GM12878 (cell line): Measurements from ENCODE around the gene PHC2. TPM values are rescaled to one million over a fixed set of nuclear protein-coding genes. Genes with fewer than 3 reads are reported as not detected.

Experiments used
- ATAC-seq: fragments of 200-7000 bp; cut with Tn5 transposase; 3 replicates; pipeline ENCODE4 v1.9.1; 2020; ENCODE audit warnings: mild to moderate bottlenecking, moderate library complexity
- BruUV-seq: library from RNA; stranded (reverse); fragments of 400-500 nt; replicated peaks from 2 replicates; lab custom pipeline; 2021; lab: Mats Ljungman, UMichigan
- CTCF ChIA-PET: fragments of 300-600 bp; sonication (Branson Sonifier 250); formaldehyde crosslinking; extraction: SDS; loops from one replicate; lab custom pipeline; 2021; ENCODE audit warnings: inconsistent platforms; lab: Yijun Ruan, JAX
- POLR2A ChIA-PET: fragments of 350-600 bp; formaldehyde crosslinking; extraction: SDS; loops from one replicate; lab custom pipeline; 2021; ENCODE audit warnings: inconsistent platforms; lab: Charles Lee
- RAD21 ChIA-PET: fragments of 300-600 bp; sonication (Branson Sonifier 250); formaldehyde crosslinking; loops from one replicate; lab custom pipeline; 2023; ENCODE audit warnings: antibody characterized with exemption; ENCODE audit not compliant: unreplicated experiment; lab: Charles Lee
- SMC1A ChIA-PET: fragments of 300-600 bp; sonication (Branson Sonifier 250); formaldehyde crosslinking; loops from one replicate; lab custom pipeline; 2023; ENCODE audit not compliant: unreplicated experiment, uncharacterized antibody; lab: Charles Lee
- DNase-seq: peaks from one replicate; pipeline ENCODE4 v3.0.0-alpha.2; 2011; ENCODE audit warnings: low read depth, low spot score
- FAIRE-seq: peaks from 3 replicates; lab custom pipeline; 2011; peaks lifted over from hg19 to GRCh38; lab: Jason Lieb, UNC
- H2AFZ ChIP-seq: 2 replicates; pipeline ENCODE4 v1.6.0; 2011; ENCODE audit warnings: low read depth, low read length, control low read depth; ENCODE audit not compliant: control insufficient read depth
- H3K27ac ChIP-seq: 2 replicates; pipeline ENCODE4 v1.5.1; 2011; ENCODE audit warnings: control low read depth; ENCODE audit not compliant: control insufficient read depth, insufficient read depth
- H3K27me3 ChIP-seq, 2 experiments: replicated peaks in 1 of 2; 2 replicates each; pipeline versions ENCODE4 v1.6.0 to v1.6.1; 2011; ENCODE audit warnings: low read length in 1 of 2; ENCODE audit not compliant: control insufficient read depth in 2 of 2, insufficient read depth in 2 of 2
- H3K36me3 ChIP-seq, 2 experiments: 2 replicates each; pipeline ENCODE4 v1.5.1; 2011; ENCODE audit warnings: low read length in 1 of 2; ENCODE audit not compliant: control insufficient read depth in 2 of 2, insufficient read depth in 2 of 2
- H3K4me1 ChIP-seq: 2 replicates; pipeline ENCODE4 v1.6.1; 2011; ENCODE audit warnings: mild to moderate bottlenecking, low read length, moderate library complexity, mixed read lengths; ENCODE audit not compliant: control insufficient read depth, insufficient read depth
- H3K4me2 ChIP-seq: 2 replicates; pipeline ENCODE4 v1.6.0; 2011; ENCODE audit warnings: control low read depth; ENCODE audit not compliant: control insufficient read depth, insufficient read depth
- H3K4me3 ChIP-seq: fragments of 200-600 bp; sonication (generic); 2 replicates; pipeline ENCODE4 v1.5.1; 2016
- H3K79me2 ChIP-seq: 2 replicates; pipeline ENCODE4 v1.6.0; 2011; ENCODE audit warnings: low read length; ENCODE audit not compliant: control insufficient read depth, insufficient read depth
- H3K9ac ChIP-seq: 2 replicates; pipeline ENCODE4 v1.8.0; 2011; ENCODE audit warnings: low read length, control low read depth, mixed read lengths; ENCODE audit not compliant: control insufficient read depth, insufficient read depth
- H3K9me3 ChIP-seq: replicated peaks from 3 replicates; pipeline ENCODE4 v1.5.1; 2011; ENCODE audit warnings: mild to moderate bottlenecking, low read length; ENCODE audit not compliant: control insufficient read depth, insufficient read depth
- H4K20me1 ChIP-seq: 2 replicates; pipeline ENCODE4 v1.6.0; 2011; ENCODE audit not compliant: control insufficient read depth, insufficient read depth
- ATF2 ChIP-seq: IDR thresholded peaks from 2 replicates; pipeline ENCODE4 v1.6.1; 2012; ENCODE audit warnings: low read length, inconsistent platforms
- CHD1 ChIP-seq: IDR thresholded peaks from 2 replicates; pipeline ENCODE4 v1.6.1; 2012; ENCODE audit warnings: low read depth, low read length, improper control_type of control experiment
- KAT2A ChIP-seq: conservative IDR thresholded peaks from 2 replicates; pipeline ENCODE4 v1.6.1; 2011; ENCODE audit warnings: low read depth, low read length; ENCODE audit not compliant: control insufficient read depth
- NFXL1 ChIP-seq: fragments of 450-650 bp; IDR thresholded peaks from 2 replicates; pipeline ENCODE4 v1.6.1; 2017; ENCODE audit warnings: antibody characterized with exemption, mild to moderate bottlenecking, borderline replicate concordance
- SP1 ChIP-seq: IDR thresholded peaks from one replicate; pipeline ENCODE4 v1.6.1; 2011; ENCODE audit warnings: low read depth, low read length
- STAT3 ChIP-seq: IDR thresholded peaks from 2 replicates; pipeline ENCODE4 v1.6.1; 2011; ENCODE audit warnings: low read depth, low read length, improper control_type of control experiment
- TARDBP ChIP-seq: IDR thresholded peaks from 2 replicates; pipeline ENCODE4 v1.6.1; 2016; ENCODE audit warnings: borderline replicate concordance
- TCF3 ChIP-seq: IDR thresholded peaks from 2 replicates; pipeline ENCODE4 v1.6.1; 2012; ENCODE audit warnings: low read depth, mild to moderate bottlenecking, low read length, borderline replicate concordance; ENCODE audit not compliant: insufficient read depth
- USF2 ChIP-seq: IDR thresholded peaks from 2 replicates; pipeline ENCODE4 v1.6.1; 2011; ENCODE audit warnings: low read depth, low read length, improper control_type of control experiment, borderline replicate concordance
- ZBTB33 ChIP-seq: fragments of 450-650 bp; IDR thresholded peaks from 2 replicates; pipeline ENCODE4 v1.6.1; 2017; ENCODE audit warnings: mild to moderate bottlenecking
- WGBS: methylation state at CpG from one replicate; pipeline ENCODE4 v1.1.6; 2016; ENCODE audit warnings: low lambda C conversion rate; ENCODE audit not compliant: insufficient replicate concordance, insufficient coverage; ENCODE audit errors: missing lambda C conversion rate; 5-methylcytosine and 5-hydroxymethylcytosine counted together
- in situ Hi-C: fragments of 300-500 bp; cut with MboI; formaldehyde crosslinking; loops from 9 replicates; pipeline ENCODE4 v1.14.3; 2018; ENCODE audit warnings: mixed read lengths
- intact Hi-C: fragments of 100-400 bp; cut with micrococcal nuclease; formaldehyde crosslinking; loops from one replicate; pipeline ENCODE4 v1.14.2; 2022; ENCODE audit not compliant: unreplicated experiment
- polyA plus RNA-seq, 11 experiments: library from polyadenylated mRNA; depleted of rRNA in 4 of 11; unstranded in 6 of 11; stranded (reverse) in 5 of 11; fragments of >200 nt; fragmentation: Nextera tagmentation in 4 of 11; fragmentation: Illumina TruSeq in 1 of 11; extraction: Ambion mirVana in 4 of 11; extraction: Trizol in 1 of 11; gene quantifications; 1 replicate in 1 of 11; 2 replicates in 10 of 11; pipeline versions ENCODE4 v1.2.1 to v1.2.3, GENCODE V29; 2011 to 2016; ENCODE audit warnings: inconsistent platforms in 2 of 11, missing spikeins in 2 of 11, low read depth in 1 of 11
- total RNA-seq, 4 experiments: library from RNA; depleted of rRNA in 3 of 4; stranded (reverse); fragments of >200 nt in 3 of 4; fragmentation: Illumina TruSeq in 1 of 4; extraction: Trizol in 1 of 4; gene quantifications; 2 replicates each; pipeline versions ENCODE4 v1.2.1 to v1.2.3, GENCODE V29; 2013 to 2021

The PHC2 gene
- total and polyA plus RNA-seq, 10 of the 15 experiments (the other 5 are each of a cell fraction or from before 2014, with no cell fraction given): 2.0 to 35.9 (median 16.4) TPM

- TF ChIP-seq ATF2 (no peak), TCF3 (no peak), SP1 (no peak), NFXL1 (no peak), STAT3 (no peak), USF2 (no peak), TARDBP (no peak), KAT2A (no peak), CHD1 (no peak)
Observed at GRCh38 chr1:33385251-33385650, 45.6 kb downstream of the PHC2 start (continued).

- Histone ChIP-seq H3K4me2 (no peak overlapping the region), H3K9me3 (no peaks in the 10 kb centered on the region), H3K79me2 (no peaks in the 10 kb centered on the region), H4K20me1 (no peaks in the 10 kb centered on the region), H3K9ac (no peak overlapping the region), H3K27ac (no peak overlapping the region), H2AFZ (no peak overlapping the region), H3K36me3 (no peaks in the 10 kb centered on the region), H3K27me3 (no peaks in the 10 kb centered on the region), H3K4me3 (no peak overlapping the region), H3K4me1 (peaks cover 9% of the 10 kb centered on the region)
- ChIA-PET RAD21 (interaction anchor here (1.0 kb wide), 1 partner anchor 88 kb away, joined by 3 read pairs; no protein-coding TSS in a partner anchor), CTCF (interaction anchor here (1.1 to 1.8 kb wide), 3 partner anchors 15 to 89 kb away, joined by 3 to 5 read pairs (median 4); no protein-coding TSS in a partner anchor), SMC1A (interaction anchor here (1.0 to 1.4 kb wide), 3 partner anchors 24 to 87 kb away, joined by 3 read pairs; no protein-coding TSS in a partner anchor), POLR2A (no interaction called here)
- no peak for TF ChIP-seq ZBTB33
- ATAC-seq (no peak), DNase-seq (no peak), FAIRE-seq (no peak)
- WGBS: 33% methylated on average over 7 of the region's 7 CpGs
- in situ Hi-C loops: no loop called here
- no TSS peak for BruUV-seq
- intact Hi-C loops: no loop called here
Observed at GRCh38 chr1:33384040-33384812, 46.7 kb downstream of the PHC2 start.
